ENCODE results near the gene GNB5. TPM values are rescaled to one million over a fixed set of nuclear protein-coding genes. Genes with fewer than 3 reads are reported as not detected.

Gene GNB5
- total RNA-seq, 1 experiment from 2014 or later = 26.0 TPM

DNA sequence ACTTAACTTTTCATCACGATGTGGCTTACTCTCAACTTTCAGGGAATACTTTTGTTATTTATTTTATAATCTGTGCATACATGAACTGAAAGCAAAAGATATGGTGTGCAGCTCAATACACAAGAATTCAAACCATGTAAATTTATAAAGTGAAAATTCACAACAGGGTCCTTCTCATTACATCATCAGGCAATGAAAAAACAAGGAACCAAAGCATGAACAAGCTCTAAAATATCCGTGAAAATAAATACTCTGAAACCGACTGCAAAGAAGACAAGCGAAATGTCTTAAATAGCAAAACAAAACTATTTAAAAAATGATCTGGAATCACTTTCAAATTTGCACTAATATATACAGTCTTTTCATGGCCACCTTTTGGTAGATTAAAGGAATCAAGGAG lies 28.9 kb downstream of the GNB5 start:
- DNase-seq = no peak
- no peak overlapping the region for H3K4me2 ChIP-seq
- H3K9me3 ChIP-seq (ENCODE audit: insufficient read depth, low read depth) = no peaks in the 10 kb centered on the region
- no peak overlapping the region for H3K4me3 ChIP-seq
- ChIA-PET CTCF (interaction anchor here (0.6 kb wide), 1 partner anchor 170 kb away, joined by 5 read pairs; no protein-coding TSS in a partner anchor), POLR2A (ENCODE audit: unreplicated experiment) (no interaction called here)
- no peak overlapping the region for H3K27ac ChIP-seq
- no peaks in the 10 kb centered on the region for H3K79me2 ChIP-seq (ENCODE audit: low read depth)
- H3F3A ChIP-seq (ENCODE audit: insufficient read depth, low read depth) = no peaks in the 10 kb centered on the region
- H3K9me2 ChIP-seq (ENCODE audit: insufficient read depth) = no peaks in the 10 kb centered on the region
- BruUV-seq (replicated peaks) = no TSS peak
- no peaks in the 10 kb centered on the region for H4K20me1 ChIP-seq (ENCODE audit: insufficient read depth)
- no peaks in the 10 kb centered on the region for H3K36me3 ChIP-seq (ENCODE audit: low read depth)
- no peak overlapping the region for H2AFZ ChIP-seq
- H3K4me1 ChIP-seq (replicated peaks; ENCODE audit: insufficient read depth) = no peaks in the 10 kb centered on the region; the same call in 1 of the 2 replicates
- intact Hi-C loops (cut with micrococcal nuclease; ENCODE audit: unreplicated experiment) = no loop called here
- no peak for TF ChIP-seq CTCF (conservative IDR thresholded peaks at IDR 0.05)
- TF ChIP-seq EZH2 (IDR thresholded peaks at IDR 0.05; ENCODE audit: low read depth) = no peak
- H3K27me3 ChIP-seq (ENCODE audit: insufficient read depth, low read depth) = no peaks in the 10 kb centered on the region

GRCh38 chr15:52161406-52161966 lies 29.7 kb downstream of the GNB5 start:
- no peak for DNase-seq
- Histone ChIP-seq H3F3A (ENCODE audit: insufficient read depth, low read depth) (no peaks in the 10 kb centered on the region), H3K4me3 (no peak overlapping the region), H2AFZ (no peak overlapping the region), H3K9me2 (ENCODE audit: insufficient read depth) (no peaks in the 10 kb centered on the region), H3K4me2 (no peak overlapping the region), H3K79me2 (ENCODE audit: low read depth) (no peaks in the 10 kb centered on the region), H4K20me1 (ENCODE audit: insufficient read depth) (no peaks in the 10 kb centered on the region), H3K27me3 (ENCODE audit: insufficient read depth, low read depth) (no peaks in the 10 kb centered on the region), H3K36me3 (ENCODE audit: low read depth) (no peaks in the 10 kb centered on the region), H3K4me1 (replicated peaks; ENCODE audit: insufficient read depth) (no peaks in the 10 kb centered on the region; the same call in 1 of the 2 replicates), H3K27ac (no peak overlapping the region), H3K9me3 (ENCODE audit: insufficient read depth, low read depth) (no peaks in the 10 kb centered on the region)
- intact Hi-C loops (cut with micrococcal nuclease; ENCODE audit: unreplicated experiment) = no loop called here
- POLR2A ChIA-PET (ENCODE audit: unreplicated experiment) = no interaction called here
- BruUV-seq (replicated peaks) = no TSS peak
- CTCF ChIA-PET = no interaction called here
- TF ChIP-seq EZH2 (IDR thresholded peaks at IDR 0.05; ENCODE audit: low read depth) = no peak
- TF ChIP-seq CTCF (conservative IDR thresholded peaks at IDR 0.05) = no peak

DNA sequence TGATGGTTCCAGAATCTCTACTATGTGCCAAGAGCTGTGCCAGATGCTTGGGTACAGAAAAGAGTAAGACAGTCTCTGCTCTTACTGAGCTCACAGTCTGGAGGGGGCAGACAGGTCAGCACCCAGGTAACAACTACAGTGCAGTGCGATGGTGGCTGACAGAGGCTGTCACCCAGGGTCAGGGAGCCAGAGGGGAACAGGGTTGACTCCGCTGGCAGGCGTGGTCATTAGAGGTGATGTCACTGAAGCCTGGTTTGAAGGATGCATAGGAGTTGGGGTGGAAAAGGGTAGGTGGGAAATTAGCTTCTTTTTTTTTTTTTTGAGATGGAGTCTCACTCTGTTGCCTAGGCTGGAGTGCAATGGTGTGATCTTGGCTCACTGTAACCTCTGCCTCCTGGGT lies 31.5 kb downstream of the GNB5 start:
- no peak overlapping the region for H3K27ac ChIP-seq
- H3K4me2 ChIP-seq = no peak overlapping the region
- no peaks in the 10 kb centered on the region for H3K27me3 ChIP-seq (ENCODE audit: insufficient read depth, low read depth)
- no peaks in the 10 kb centered on the region for H3F3A ChIP-seq (ENCODE audit: insufficient read depth, low read depth)
- H3K4me1 ChIP-seq (replicated peaks; ENCODE audit: insufficient read depth) = no peaks in the 10 kb centered on the region
- no peak for DNase-seq
- no peaks in the 10 kb centered on the region for H3K9me3 ChIP-seq (ENCODE audit: insufficient read depth, low read depth)
- BruUV-seq (replicated peaks) = no TSS peak
- no peaks in the 10 kb centered on the region for H3K36me3 ChIP-seq (ENCODE audit: low read depth)
- no peak overlapping the region for H3K4me3 ChIP-seq
- TF ChIP-seq EZH2 (IDR thresholded peaks at IDR 0.05; ENCODE audit: low read depth) (no peak), CTCF (conservative IDR thresholded peaks at IDR 0.05) (no peak)
- intact Hi-C loops (cut with micrococcal nuclease; ENCODE audit: unreplicated experiment) = no loop called here
- POLR2A ChIA-PET (ENCODE audit: unreplicated experiment) = no interaction called here
- CTCF ChIA-PET = no interaction called here
- no peaks in the 10 kb centered on the region for H3K9me2 ChIP-seq (ENCODE audit: insufficient read depth)
- no peak overlapping the region for H2AFZ ChIP-seq
- H3K79me2 ChIP-seq (ENCODE audit: low read depth) = no peaks in the 10 kb centered on the region
- H4K20me1 ChIP-seq (ENCODE audit: insufficient read depth) = no peaks in the 10 kb centered on the region
